PFSK-1 (cell line): Measurements from ENCODE around the gene HYCC1.

Source experiments
- FOXP2 ChIP-seq: optimal IDR thresholded peaks from 2 replicates; pipeline ENCODE3; 2011; ENCODE audit warnings: borderline replicate concordance, control low read depth, inconsistent platforms; ENCODE audit not compliant: insufficient read depth; ENCODE audit errors: extremely low read length, extremely low read depth
- POLR2AphosphoS5 ChIP-seq: IDR thresholded peaks from 2 replicates; pipeline ENCODE4 v1.6.1; 2012; ENCODE audit warnings: low read depth, mild to moderate bottlenecking, control low read depth, low read length, moderate library complexity
- REST ChIP-seq, 2 experiments: IDR thresholded peaks; 2 replicates each; pipeline versions ENCODE4 v1.6.1 to v1.8.0; 2011 to 2012; ENCODE audit warnings: low read depth in 2 of 2, low read length in 2 of 2, control low read depth in 1 of 2, inconsistent platforms in 1 of 2, mild to moderate bottlenecking in 1 of 2, moderate library complexity in 1 of 2; ENCODE audit not compliant: insufficient read depth in 1 of 2
- TAF1 ChIP-seq: IDR thresholded peaks from 2 replicates; pipeline ENCODE4 v1.6.1; 2012; ENCODE audit warnings: low read length, control low read depth, borderline replicate concordance; ENCODE audit not compliant: insufficient read depth

- TF ChIP-seq TAF1: no peak
- TF ChIP-seq POLR2AphosphoS5: no peak
- TF ChIP-seq FOXP2: no peak
- no peak for TF ChIP-seq REST (IDR thresholded peaks at IDR 0.05; ENCODE audit: insufficient read depth in 1 of 2, low read depth in 2 of 2, low read length in 2 of 2)
Measured at GRCh38 chr7:23000597-23001360, 13.2 kb downstream of the HYCC1 start.
